Measurements from ENCODE around the gene MS4A6E.
"Not testable (repeated sequence)": the region's sequence is repeated elsewhere in the genome, so short reads cannot be mapped to it uniquely, and the experiment has no call there.

Gene MS4A6E, protein sequence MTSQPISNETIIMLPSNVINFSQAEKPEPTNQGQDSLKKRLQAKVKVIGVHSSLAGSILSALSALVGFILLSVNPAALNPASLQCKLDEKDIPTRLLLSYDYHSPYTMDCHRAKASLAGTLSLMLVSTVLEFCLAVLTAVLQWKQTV

DNA sequence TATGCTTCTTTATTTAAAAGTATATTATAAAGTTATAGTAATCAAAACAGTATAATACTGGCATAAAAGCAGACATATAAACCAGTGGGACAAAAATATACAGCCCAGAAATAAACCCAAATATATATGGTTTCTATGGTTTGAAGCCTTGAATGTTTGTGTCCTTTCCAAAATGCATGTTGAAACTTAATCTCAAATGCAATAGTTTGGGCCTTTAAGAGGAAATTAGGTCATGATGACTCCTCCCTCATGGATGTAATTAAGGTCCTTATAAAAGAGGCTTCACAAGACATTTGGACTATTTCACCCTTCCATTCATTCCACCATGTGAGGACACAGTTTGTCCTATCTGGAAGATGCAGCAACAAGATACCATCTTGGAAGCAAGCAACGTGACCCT, at the start of gene MS4A6E:
Gene MS4A6E (plus strand): TSS at position 301 of the 400 bp plus-strand sequence. CDS start 7,641 bp downstream, outside the sequence.
- no peak for FAIRE-seq

DNA sequence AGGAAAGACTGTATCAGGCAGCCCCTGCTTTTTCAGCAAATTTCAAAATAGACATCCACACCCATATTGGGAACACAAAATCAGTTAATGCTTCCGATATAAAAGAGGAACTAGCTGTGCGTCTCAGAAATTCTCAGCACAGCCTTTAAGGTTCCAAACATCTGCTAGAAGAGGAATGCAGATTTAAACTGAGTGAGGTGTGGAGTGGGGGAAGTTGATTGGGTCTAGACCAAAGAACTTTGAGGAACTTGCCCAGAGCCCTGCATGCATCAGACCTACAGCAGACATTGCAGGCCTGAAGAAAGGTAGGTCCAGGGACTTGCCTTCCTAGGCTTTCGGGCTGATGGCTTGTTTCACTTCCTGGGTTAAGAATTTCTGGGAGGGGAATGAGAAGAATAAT, 46.6 kb upstream of the MS4A6E start, which contains the start of gene MS4A4A:
Gene MS4A4A (plus strand): TSS at position 255 of the 400 bp plus-strand sequence. CDS start 10 bp downstream, at position 265.
- FAIRE-seq = no peak

DNA sequence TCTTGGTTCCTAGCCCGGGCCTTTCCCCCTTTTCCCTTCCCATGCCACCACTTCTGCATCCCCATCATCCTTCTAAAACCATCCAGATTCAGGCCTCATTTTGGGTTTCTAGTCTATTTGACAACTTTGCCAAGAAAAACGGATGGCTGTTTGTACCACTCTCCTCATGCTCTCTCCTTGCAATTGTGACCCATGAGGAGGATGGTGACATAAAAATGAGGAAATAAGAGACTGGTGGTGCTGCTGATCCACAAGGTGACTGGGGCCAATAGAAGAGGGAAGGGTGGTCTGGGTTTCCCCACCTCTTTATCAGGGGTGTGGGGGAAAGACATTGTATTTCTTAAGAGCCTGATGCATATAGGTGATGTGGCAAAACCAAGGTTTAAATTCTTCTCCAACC, 45.6 kb upstream of the MS4A6E start:
- no peak for FAIRE-seq

DNA sequence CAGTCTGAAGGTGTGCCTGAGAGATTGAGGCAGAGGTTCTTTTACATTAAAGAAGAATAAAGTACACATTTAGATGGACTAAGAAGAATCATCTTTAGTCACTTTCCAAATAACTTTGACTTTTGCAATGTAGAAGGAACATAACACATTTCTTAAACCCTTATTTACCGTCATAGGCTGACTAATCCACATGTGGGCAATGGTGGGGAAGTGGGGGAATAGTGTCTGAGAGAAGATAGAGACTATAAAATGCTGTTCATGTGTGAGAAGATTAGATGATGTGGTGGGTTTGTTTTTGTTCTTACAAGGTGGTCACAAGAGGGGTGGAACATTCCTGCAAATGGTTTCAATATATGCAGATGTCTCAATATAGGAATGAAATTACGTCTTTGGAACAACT, 44.8 kb upstream of the MS4A6E start:
- FAIRE-seq = no peak

DNA sequence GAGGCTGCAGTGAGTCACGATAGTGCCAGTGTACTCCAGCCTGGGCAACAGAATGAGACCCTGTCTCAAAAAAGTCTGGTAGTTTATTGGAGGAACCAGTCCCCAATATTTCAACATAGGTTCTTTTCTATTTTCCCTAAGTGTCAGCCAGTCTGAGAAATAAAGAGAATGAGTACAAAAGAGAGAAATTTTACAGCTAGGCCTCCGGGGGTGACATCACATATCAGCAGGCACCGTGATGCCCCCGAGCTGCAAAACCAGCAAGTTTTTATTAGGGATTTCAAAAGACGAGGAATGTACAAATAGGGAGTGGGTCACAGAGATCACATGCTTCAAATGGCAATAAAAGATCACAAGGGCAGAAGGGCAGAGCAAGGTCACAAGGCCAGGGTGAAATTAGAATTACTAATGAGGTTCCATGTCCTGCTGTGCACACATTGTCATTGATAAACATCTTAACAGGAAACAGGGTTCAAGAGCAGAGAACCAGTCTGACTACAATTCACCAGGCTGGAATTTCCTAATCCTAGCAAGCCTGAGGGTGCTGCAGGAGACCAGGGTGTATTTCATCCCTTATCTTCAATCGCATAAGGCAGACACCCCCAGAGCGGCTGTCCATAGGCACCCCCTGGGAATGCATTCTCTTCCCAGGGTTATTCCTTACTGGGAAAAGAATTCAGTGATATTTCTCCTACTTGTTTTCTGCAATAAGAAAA, 41.5 kb upstream of the MS4A6E start:
- FAIRE-seq = not testable (repeated sequence)

DNA sequence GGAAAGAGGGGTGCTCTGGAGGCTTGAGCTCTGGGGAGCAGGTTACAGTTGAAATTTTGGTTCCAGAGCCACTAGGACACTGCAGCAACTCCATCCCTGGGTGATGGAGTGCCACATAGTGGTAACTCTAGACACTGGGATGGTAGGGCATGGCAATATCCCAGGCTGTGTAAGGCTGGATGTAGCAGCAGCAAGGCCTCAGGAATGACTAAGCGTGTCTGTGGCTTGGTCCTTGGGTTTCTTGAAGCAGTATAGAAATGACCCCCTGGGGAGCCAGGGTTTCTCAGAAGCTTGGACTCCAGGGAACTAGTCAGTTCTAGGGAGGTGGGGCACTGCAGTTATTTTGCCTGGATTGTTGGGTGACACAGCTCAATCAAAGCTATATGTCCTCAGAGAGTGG, 38.5 kb upstream of the MS4A6E start:
- no peak for FAIRE-seq

DNA sequence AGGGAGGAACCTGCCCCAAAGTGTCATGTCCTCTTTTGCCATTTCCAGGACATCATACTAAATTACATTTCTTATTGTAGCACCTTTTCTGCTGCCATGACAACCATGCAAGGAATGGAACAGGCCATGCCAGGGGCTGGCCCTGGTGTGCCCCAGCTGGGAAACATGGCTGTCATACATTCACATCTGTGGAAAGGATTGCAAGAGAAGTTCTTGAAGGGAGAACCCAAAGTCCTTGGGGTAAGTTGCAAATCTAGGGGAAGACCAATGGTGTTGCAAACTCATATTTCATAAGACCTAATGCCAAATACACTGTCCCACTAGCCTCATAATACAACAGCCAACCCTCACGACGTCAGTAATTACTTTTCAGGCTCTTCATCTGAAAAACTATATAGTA, 34.9 kb upstream of the MS4A6E start:
- no peak for FAIRE-seq

DNA sequence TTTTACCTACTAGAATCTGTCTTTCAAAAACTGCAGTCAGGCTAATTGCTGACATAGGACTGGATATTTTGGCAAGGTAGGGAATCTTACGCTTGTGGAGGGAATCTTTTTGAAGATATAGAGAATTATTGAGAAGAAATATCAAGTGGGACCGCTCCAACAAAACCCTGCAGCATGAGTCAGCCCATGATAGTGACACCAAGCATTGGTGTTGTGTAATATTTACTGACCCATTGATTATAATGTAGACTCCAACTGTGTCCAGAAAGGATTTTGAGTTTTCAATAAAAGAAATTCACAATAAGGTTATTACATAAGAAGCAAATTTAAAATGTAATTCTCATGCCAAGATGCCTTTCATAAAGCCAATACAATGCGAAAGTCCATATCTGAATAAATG, 25.9 kb upstream of the MS4A6E start:
- FAIRE-seq = no peak

DNA sequence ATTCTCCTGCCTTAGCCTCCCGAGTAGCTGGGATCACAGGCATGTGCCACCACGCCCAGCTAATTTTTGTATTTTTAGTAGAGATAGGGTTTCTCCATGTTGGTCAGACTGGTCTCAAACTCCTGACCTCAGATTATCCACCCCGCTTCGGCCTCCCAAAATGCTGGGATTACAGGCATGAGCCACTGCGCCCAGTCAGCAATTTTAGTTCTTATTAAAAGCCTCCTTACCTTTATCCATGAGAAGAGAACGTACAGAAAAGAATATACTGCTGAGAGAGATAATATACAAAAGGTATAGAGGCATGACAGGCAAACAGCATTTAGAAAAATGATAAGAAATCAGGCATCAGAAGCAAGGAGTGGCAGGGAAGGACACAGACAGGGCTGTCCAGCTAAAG, 25.2 kb upstream of the MS4A6E start:
- not testable (repeated sequence) for FAIRE-seq

DNA sequence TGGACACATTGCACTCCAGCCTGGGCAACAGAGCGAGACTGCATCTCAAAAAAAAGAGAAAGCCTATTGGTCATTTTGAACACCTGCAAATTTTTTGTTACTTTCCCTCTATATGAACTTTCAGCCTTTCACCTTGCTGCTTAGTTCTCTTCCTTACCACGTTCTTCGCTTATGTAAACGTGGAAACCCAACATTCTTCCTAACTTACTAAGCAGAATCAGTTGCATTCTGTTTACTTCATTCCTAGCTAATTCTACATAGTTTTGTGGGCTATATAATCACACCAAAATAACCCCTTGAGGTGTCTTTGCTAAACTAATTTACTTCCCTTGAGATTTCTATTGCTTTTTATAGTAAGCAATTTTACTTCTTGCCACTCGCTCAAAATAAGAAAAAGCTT, 23.4 kb upstream of the MS4A6E start:
- FAIRE-seq = no peak

DNA sequence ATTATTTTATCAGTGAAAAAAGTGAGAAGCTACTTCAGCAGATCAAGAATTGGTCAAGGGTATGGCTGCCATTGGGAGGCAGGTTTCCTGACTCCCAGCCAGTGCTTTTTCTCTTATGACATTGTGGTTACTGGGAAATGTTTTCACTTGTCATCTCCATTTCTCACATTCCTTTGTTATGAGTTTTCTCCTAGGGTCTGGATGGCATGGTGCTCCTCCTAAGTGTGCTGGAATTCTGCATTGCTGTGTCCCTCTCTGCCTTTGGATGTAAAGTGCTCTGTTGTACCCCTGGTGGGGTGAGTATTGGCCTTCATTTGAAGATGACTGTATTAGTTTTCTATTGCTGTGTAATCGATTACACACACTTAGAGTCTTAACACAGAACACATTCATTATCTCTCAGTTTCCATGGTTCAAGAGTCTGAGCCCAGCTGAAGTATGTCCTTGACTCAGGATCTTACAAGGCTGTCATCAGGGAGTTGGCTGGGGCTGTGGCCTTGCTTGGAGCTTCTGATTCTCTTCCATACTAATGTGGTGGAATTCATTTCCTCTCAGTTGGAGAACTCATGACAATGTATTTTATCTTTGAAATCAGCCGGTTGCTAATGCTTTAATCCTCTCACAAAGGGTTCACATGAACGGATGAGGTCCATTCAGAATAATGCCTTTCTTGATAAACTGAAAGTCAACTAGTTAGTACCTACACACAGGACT, 21.0 kb upstream of the MS4A6E start:
- FAIRE-seq = no peak

DNA sequence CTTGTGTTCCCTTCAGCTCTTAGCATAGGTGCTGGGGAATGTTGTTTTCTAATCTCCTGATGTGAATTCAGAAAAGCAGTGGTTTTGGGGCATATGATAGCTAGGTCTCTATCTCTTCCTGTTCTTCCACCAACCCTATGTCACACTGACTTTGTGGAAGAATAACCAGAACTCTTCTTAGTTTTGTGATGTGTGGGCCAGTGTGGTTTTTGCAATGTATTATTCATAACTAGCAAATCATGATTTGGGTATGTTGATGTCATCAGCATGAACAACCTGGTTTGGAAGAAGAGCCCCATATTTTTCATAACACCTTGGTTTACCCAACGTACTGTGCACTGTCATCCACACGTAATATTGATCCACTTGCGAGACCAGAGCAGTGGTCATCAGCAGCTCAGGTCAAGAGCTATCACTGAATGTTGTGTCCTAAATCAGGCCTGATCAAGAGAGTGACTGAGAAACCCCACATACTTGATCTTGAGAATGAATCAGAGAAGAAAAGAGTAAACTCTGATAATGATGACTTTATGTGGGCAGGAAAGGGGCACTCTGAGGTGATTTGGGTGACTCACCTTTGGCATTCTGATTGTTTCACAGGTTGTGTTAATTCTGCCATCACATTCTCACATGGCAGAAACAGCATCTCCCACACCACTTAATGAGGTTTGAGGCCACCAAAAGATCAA, 19.4 kb upstream of the MS4A6E start:
- FAIRE-seq = no peak

DNA sequence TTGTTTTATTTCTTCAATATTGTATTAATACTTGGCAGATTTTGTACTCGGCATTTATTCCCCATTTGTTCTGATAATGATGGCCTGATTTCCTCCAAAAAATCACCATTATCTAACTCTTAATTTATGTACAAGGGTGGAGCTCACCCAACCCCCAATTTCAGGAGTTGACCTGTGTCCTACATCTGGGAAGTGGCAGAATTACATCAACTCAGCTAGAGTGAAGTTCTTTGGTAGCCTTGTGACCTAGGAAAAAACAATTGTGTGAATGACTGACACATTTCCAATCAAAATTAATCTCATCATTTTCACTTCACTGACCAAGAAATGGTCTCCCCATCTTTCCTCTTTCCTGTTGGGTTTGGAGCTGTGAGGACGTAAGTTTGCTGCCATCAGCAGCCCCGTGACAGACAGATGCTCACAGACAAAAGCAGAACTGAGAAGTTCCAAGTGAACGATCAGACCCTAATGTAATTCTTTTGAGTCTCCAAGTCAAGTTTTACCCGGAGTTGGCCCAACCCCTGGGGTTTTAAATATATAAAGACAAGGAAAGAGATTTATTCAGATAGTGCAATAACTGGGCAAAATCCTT, 16.6 kb upstream of the MS4A6E start:
- FAIRE-seq = no peak

DNA sequence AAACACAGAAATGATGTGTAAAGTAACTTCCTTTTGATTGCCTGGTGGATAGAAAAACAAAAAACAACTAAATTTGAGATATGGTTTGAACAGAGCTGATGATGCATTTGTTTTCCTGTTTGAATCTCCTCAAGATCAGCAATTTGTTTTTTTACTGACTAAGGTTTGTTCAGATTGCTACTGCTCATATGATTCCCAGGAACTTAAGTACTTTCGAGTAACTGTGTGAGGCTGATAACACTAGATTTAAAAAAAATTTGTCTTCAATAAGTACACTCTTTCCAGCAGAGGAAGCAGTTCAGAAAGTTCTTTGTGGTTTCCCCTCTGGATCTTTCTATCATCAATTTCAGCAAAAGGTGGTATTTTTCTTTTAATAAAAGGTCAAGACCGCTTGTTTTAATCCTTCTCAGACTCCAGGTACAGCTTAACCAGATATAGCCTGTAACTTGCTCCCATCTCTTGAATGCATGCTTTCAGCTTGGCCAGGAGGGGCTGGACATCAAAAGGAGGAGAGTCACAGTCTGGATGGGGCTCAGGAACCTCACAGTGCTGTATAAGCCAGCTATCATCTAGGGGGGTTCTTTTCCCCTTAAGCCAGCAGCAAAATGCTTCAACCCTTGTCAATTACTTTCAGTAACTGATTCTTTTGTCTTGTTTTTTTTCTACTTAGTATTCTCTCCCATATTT, 12.3 kb upstream of the MS4A6E start:
- no peak for FAIRE-seq

DNA sequence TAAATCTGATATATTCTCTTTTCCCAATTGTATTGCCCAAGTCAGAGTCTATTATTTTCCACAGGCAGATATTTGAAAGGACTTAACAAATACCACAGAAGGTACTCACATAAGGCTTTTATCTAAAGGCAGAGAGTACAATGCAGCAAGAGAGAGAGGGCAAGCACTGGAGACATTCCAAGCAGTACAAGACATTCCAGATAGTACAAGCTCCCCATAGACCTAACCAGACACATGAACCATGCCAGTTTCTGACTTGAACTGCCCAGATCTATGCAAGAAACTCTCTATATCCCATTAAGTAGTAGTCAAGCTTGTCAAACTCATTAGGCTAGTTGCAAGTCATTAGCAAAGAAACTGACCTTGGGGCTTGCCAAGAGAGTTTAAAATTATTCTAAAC, 11.2 kb upstream of the MS4A6E start:
- FAIRE-seq = no peak

DNA sequence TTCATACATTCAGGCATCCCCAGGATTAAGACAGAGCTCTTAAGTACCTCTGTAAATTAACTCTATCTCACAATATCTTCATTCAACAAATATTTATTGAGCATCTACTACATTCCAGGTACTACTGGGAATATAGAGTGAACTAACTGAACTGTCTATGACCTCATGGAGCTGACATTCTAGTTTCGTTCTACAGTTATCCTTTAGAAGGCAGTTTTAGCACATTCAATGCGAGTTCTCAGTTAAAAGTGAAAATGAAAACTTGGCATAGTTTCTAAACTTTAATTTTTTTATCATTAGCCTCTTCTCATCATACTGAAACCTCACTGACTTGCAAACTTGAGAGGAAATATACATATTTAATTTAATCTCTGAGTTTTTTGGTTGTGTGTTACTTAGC, 10.7 kb upstream of the MS4A6E start:
- FAIRE-seq = no peak

DNA sequence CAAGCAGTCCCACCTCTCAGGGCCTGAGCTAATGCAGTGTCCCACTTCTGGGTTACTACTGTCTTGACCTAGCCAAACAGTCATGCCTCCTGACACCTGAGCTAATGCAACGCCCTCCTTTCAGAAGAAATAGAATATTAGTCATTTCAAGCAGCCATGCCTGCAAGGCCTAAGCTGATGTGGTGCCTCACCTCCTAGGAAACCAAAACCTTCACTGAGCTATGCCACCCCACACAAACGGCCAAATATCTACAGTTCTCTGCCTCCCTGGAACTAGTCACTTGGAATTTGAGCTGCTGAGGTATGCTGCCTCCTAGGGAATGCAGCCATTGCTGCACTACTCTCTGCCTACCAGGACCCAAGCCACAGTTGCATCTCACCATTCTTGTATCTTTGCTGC, 8.3 kb upstream of the MS4A6E start:
- no peak for FAIRE-seq

DNA sequence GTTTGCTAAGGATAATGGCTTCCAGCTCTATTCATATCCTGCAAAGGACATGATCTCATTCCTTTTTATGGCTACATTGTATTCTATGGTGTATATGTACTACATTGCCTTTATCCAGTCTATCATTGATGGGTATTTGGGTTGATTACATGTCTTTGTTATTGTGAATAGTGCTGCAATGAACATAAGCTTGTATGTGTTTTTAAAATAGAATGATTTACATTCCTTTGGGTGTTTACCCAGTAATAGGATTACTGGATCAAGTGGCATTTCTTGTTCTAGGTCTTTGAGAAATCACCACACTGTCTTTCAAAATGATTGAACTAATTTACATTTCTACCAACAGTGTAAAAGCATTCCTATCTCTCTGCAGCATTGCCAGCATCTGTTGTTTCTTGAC, 6.0 kb upstream of the MS4A6E start:
- no peak for FAIRE-seq

DNA sequence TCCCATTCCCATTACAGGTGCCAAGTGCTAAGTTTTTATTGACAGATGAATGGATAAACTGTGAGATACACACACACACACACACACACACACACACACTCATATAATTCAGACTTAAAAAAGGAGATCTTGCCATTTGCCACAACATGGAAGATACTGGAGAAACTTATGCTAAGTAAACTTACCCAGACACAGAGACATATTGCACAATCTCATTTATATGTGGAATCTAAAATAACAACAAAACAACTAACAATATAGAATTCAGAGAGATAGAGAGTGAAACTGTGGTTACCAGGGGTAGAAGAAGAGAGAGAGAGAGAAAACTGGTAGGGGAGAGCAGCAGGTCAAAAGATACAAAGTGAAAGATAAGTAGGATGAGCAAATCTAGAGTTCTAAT, 1.4 kb downstream of the MS4A6E start:
- no peak for FAIRE-seq

DNA sequence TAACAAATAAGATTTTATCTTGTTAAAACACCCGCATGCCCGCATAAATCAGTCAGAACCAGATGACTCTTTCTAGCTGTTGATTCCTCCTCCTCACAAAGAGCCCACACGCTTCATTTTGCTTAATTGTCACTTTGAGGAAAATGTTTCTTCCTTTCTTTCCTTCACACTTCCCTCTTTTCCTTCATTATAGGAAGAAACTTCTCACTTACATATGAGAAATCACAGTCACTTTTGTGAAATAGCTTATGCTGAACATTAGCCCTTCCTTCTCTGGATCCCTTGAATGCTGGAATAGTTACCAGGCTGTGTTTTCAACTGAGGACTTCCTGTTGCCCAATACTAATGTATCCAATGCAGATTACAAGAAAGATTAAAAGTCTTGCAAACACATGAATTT, 5.8 kb downstream of the MS4A6E start:
- no peak for FAIRE-seq

DNA sequence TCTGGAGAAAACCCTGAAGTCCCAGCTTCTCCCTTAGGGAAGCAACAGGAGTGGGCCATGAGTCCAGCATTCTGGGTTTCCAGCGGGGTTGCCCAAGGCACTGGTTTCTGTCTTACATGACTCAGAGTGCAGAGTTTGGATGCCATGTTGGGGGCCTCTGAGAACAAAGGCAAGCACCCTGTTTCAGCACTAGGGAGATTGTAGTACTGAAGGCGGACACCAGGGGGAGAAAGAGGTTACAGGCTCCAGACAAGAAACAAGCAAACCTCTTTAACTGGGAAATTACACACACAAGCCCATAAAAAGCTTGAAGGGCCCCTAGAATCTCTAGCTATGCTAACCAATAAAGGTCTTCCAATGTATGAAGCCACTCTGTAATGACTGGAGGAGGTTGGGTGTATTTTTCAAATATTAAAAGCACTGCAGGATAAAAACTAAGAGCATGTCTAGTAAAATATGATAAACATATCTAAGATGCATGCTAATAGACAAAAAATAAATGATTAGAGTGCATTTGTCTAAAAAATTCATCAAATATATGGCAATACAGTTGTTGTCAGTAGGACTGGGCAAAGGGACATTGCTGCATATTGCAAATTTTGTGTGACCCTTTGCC, 7.1 kb downstream of the MS4A6E start:
- no peak for FAIRE-seq

DNA sequence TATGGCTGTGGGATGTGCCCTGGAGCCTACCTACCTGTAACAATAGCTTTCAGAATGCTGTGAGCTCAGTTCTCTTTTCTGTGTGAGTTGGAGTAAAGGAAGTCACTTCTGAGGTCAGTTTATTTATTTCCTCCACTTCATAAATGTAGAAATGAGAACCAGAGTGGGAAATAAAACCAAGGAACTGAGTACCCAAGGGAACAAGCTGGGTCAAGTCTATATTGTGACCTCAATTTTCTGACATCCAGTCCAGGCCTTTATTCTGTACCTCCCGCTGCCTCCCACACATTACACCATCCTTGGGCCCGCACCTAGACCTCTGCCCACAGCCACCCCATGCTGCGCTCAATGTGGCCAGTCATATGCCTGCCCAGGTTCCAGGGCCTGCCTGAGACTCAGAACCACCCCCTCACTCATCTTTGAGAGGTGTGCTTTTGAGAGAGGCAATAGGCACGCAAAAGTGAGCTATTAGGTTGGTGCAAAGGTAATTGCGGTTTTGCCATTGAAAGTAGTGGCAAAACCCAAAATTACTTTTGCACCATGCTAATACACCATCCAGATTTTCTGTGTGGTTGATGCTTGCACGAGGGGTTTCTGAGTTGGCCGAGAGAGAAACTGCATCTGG, 9.8 kb downstream of the MS4A6E start:
- FAIRE-seq = no peak
